NCI-H2107 treated with DMSO at 0.1 percent for 48 hours (cell line): ENCODE measurements around the gene ARV1.
"Not testable (repeated sequence)": the region's sequence is repeated elsewhere in the genome, so short reads cannot be mapped to it uniquely, and the experiment has no call there.

ENCODE experiments used
- DNase-seq: peaks from one replicate; lab custom pipeline; 2025; ENCODE audit not compliant: unreplicated experiment; lab: John Stamatoyannopoulos, UW

Gene ARV1

GRCh38 chr1:230976360-230976759, 2.5 kb upstream of the ARV1 start:
- no peak for DNase-seq

DNA sequence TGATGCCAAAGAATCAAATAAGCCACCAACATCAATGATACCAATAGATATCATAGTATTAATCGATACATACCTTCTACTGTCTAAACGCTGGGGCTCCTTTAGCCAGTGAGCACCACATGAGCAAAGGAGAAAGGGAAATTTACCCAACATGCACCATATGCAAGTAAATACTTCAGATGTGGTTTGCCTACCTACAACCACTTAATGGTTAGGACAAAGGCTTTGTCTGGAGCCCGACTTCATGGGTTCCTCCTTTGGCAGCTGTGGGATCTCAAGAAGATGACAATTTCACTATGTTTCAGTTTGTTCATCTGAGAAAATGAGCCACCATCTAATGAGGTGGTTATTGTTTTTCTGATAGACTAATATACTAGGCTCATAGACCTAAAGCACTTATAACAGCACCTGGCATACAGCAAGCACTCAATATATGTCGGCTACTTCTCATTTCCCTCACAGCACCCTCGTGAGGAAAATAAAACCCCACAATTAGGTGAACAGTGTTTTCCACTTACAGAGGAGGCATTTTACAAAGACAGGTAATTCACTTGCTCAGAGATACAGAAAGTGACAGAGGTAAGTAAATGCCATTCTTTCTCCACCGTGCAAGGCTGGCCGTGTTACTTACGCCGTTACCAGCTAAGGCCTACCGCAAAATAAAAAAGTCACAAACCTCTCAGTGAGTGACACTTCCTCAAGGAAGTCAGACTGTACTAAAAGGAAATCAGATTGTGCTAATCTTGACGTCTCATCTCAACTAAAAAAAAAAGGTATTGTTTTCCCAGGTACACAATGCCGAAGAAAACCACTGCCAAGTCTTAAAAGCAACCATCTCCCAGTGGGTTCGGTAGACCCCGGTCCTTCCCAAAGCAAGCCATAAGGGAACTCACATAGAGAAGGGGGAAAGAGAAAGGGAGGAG, 1.8 kb upstream of the ARV1 start:
- DNase-seq: peak; percentile 50

DNA sequence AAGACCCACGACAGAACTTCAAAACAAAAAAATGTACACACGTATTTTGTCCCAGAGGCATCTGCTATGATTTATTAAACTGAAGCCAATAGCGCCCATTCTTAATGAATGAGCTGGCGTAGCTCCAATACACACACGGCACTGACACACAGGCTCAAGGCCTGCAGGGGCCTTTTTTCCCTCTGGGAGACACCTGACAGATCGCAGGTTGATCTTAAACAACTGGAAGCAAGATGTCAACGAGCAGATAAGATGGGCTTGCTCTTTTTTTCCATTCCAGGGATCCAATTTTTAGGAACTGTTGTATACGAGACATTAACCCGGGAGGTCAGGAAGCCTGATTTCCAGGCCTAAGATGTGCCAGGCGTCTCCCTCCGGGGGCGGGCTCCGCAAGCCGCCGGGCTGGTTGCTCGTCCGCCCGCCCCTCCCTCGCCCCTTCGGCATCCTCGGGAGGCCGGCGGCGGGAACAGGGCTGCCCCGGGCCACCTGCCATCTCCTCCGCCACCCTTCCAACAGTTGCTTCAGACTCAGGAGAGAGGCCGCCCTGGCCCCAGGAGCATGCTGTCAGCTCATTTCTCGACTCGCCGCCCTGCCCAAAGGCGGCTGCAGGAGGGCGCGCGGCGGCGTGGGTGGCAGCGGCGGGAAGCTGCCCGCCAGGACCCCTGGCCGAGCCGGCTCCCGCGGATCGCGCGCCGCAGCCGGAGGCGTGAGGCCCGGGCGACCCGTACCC, 968 bp upstream of the ARV1 start:
- DNase-seq: peak; percentile 61

DNA sequence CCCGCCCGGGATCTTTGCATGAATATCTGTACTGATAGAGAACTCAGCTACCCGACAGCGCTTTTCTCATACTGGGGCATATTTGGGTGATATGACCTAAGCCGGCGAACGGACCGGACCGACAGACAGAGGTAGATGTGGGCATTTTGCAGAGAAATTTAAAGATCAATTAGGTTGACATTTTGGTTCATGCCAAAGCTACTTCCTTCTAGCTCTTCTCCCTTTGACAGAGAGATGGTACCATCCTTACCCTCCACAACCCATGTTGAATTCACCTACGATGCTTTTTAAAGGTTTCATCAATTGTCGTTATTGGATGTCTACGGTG, 459 bp downstream of the ARV1 start:
- no peak for DNase-seq

GRCh38 chr1:230979952-230980351, 1.1 kb downstream of the ARV1 start:
- no peak for DNase-seq

- DNase-seq: no peak
Measured at GRCh38 chr1:230982696-230983095, 3.8 kb downstream of the ARV1 start.

DNA sequence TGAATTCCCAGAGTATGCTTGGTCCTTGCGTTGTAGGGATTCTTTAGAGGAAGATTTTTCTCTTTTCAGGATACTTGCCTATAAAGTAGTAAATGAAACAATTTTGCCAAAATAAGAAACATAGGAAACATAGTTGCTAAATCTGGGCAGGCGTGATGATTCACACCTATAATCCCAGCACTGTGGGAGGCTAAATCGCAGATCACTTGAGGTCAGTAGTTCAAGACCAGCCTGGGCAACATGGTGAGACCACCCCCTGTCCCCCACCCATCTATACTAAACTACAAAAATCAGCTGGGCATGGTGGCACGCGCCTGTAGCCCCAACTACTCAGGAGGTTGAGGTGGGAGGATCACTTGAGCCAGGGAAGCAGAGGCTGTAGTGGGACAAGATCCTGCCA, 4.9 kb downstream of the ARV1 start:
- DNase-seq: no peak

DNA sequence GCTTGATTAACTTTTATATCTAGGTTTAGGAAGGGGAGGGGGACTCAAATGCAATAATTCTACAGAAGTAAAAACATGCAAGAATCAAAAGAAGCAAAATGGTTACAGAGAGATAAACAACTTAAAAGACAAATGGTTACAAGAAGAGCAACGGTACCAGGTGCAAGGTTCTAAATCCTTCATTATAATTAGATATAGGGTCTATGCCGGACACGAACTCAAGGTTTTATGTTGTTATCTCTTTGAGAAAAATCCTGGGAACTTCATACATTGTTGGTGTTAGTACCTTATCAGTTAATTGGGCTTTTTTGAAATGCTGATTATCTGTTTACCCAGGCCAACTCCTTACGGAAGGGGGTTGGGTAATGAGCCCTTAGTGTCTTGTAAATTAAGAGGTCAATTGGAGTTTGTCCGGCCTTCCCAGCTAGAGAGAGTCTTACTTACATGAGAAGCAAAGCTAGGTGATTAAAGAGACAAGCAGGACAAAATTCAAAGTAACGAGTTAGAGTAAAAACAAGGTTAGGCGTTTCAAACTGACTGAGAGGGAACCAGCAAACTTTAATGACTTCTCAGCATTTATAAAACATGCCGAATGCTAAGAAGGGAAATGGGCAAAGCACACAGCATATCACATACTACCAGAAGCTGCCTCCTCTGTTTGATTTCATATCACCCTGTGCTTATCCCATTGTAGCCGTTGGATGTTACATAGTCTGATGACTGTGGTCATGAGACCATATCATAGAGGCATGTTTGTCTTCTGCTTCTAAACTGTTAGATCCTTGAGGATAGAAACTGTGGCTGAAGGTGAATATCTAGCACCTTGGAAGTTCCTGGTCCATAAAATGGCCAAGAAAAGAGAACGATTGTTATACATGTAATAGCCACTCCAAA, 6.0 kb downstream of the ARV1 start:
- DNase-seq: not testable (repeated sequence)

- DNase-seq: no peak
Measured at GRCh38 chr1:230985711-230986110, 6.8 kb downstream of the ARV1 start.

GRCh38 chr1:230986976-230987375, 8.1 kb downstream of the ARV1 start:
- no peak for DNase-seq

GRCh38 chr1:230987448-230987847, 8.6 kb downstream of the ARV1 start:
- DNase-seq: no peak

GRCh38 chr1:230992100-230992774, 13.3 kb downstream of the ARV1 start:
- peak; percentile 32 for DNase-seq

DNA sequence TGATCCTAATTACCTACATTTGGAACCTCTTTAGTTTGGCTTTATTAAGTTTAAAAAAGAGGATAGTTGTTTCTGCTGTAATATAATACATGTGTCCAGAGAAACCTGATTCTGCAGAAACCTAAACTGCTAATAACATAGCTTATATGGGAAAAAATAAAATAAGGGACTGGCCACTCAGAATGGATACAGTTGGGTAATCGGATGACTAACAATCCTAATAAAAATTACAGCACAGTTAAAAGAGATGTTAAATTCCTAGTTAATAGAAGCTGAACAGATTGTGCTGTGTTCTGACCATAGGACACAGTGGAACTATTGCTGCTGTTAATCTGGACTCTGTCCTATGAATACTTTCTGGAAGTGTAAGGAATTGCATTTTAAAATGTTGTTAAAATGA, 16.0 kb downstream of the ARV1 start:
- no peak for DNase-seq

DNA sequence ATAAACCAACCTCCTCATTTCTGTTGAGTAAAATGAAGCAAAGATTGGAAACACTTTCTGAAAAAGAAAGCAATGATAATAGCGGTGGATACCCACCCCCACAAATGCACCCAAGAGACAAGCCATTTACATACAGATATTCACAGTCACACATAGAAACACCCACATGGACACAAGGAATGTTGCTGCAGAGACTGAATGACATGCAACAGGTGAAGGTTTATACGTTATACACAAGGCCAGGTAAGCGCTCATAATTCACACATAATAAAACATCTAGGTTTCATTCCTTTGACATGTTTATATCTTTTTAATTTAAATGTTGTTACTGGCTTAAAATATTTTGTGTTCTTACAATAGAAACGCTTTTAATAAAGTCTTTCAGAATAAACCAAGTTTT, 21.3 kb downstream of the ARV1 start:
- DNase-seq: no peak

- no peak for DNase-seq
Measured at GRCh38 chr1:231000639-231001038, 21.7 kb downstream of the ARV1 start.

DNA sequence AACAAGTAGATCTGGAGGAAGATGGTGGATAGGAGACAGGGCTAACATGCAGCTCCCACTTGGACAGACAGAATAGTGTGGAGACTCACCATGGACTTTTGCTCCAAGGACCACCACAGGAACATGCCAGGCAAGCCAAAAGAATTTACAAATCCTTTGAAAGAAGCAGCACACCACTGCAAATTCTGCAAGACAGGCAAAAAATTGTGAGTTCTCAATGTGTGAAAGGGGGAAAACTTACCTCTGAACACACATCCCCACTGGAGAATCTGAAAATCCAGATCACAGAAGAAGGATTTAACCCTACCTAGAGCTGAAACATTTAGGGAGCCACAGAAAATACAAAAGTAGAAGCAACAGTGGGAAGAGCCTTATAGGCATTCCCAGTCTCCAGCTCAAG, 23.0 kb downstream of the ARV1 start:
- no peak for DNase-seq

GRCh38 chr1:231007535-231007934, 28.6 kb downstream of the ARV1 start:
- not testable (repeated sequence) for DNase-seq

- DNase-seq: no peak
Measured at GRCh38 chr1:231011360-231011759, 32.5 kb downstream of the ARV1 start.

DNA sequence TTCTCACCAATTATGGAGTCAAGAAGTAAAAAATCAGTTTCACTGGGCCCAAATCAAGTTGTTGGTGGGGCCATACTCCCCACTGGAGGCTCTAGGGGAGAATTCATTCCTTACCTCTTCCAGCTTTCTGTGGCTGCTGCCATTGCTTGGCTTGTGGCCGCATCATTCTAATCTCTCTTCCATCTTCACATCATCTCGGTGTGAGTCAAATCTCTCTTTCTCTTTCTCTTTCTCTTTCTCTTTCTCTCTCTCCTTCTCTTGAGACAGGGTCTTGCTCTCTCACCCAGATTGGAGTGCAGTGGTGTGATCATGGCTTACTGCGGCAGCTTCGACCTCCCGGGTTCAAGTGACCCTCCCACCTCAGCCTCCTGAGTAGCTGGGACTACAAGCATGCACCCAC, 33.1 kb downstream of the ARV1 start:
- no peak for DNase-seq

GRCh38 chr1:231013391-231014015, 34.6 kb downstream of the ARV1 start:
- DNase-seq: no peak
